GM23248 (cell line): ENCODE results near the gene CCT3.

Source experiments
- EZH2 ChIP-seq: fragments of 200-600 bp; sonication (generic); IDR thresholded peaks from 2 replicates; pipeline ENCODE4 v1.6.1; 2018; ENCODE audit warnings: antibody characterized with exemption, mild to moderate bottlenecking; ENCODE audit not compliant: insufficient read depth, poor library complexity, severe bottlenecking
- EZH2phosphoT487 ChIP-seq: fragments of 200-600 bp; sonication (generic); IDR thresholded peaks from 2 replicates; pipeline ENCODE4 v1.6.1; 2018; ENCODE audit warnings: antibody characterized with exemption, moderate library complexity, mild to moderate bottlenecking, low read depth; ENCODE audit not compliant: insufficient read depth

DNA sequence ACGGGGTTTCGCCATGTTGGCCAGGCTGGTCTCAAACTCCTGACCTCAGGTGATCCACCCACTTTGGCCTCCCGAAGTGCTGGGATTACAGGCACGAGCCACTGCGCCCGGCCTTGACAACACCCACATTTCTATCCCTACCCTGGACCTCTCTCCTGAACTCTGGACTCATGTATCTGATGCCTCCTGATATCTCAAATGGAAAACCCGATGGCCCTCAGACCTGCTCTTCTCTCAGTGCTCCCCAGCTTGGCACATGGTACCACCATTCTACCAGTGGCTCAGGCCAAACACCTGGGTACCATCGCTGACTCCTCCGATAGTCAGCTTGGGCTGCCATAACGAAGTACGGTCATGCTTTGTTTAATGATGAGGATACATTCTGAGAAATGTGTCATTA is 22.4 kb upstream of the CCT3 start:
- TF ChIP-seq EZH2 (no peak), EZH2phosphoT487 (no peak)
